Frontal cortex (tissue), 4 donors: Measurements from ENCODE around the gene GLI1. TPM values are rescaled to one million over a fixed set of nuclear protein-coding genes. Genes with fewer than 3 reads are reported as not detected.
"Not testable (repeated sequence)": the region's sequence is repeated elsewhere in the genome, so short reads cannot be mapped to it uniquely, and the experiment has no call there.

Source experiments
- DNase-seq, 2 donors: peaks; one replicate each; pipeline ENCODE4 v3.0.0; 2012; ENCODE audit warnings: low spot score in 2 of 2
- FAIRE-seq: peaks from 2 replicates; lab custom pipeline; 2012; peaks lifted over from hg19 to GRCh38; lab: Jason Lieb, UNC
- total RNA-seq: library from RNA; depleted of rRNA; stranded (reverse); fragments of >200 nt; gene quantifications from one replicate; pipeline ENCODE4 v1.2.3, GENCODE V29; 2014
- donor health status: control.
- donor health status: control.
- donor health status: control.

Gene GLI1
- total RNA-seq, 1 donor from 2014 or later = under 0.01 TPM

DNA sequence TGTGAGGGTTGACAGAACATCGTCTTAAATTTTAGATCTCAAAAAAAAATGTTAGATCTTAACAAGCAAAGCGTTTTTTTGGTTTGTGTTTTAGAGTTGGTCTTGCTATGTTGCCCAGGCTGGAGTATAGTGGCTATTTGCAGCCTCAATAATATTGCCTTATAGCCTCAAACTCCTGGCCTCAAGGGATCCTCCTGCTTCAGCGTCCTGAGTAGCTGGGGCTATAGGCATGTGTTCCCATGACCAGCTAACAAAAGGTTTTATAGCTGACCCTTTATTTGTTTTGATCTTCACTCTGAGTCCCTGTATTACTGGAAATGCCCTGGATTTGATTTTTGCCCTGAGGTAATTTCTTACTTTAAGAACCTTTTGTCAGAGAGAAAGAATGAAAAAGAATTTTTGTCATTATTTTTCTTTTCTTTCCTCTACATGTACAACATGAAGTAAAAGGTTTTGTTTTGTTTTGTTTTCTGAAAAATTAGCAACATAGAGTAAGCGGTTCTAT is 19.8 kb upstream of the GLI1 start:
- DNase-seq = no peak
- no peak for FAIRE-seq

DNA sequence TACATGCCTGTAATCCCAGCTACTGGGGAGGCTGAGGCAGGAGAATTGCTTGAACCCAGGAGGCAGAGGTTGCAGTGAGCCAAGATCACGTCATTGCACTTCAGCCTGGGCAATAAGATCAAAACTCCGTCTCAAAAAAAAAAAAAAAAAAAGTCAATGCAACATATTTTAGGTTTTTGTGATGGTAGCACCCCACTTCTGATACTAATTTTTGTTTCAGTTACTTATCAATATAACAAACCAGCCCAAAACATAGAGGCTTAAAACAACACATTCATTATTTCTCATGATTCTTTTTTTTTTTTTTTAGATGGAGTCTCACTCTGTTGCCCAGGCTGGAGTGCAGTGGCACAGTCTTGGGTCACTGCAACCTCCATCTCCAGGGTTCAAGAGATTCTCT is 18.2 kb upstream of the GLI1 start:
- not testable (repeated sequence) for DNase-seq, FAIRE-seq

DNA sequence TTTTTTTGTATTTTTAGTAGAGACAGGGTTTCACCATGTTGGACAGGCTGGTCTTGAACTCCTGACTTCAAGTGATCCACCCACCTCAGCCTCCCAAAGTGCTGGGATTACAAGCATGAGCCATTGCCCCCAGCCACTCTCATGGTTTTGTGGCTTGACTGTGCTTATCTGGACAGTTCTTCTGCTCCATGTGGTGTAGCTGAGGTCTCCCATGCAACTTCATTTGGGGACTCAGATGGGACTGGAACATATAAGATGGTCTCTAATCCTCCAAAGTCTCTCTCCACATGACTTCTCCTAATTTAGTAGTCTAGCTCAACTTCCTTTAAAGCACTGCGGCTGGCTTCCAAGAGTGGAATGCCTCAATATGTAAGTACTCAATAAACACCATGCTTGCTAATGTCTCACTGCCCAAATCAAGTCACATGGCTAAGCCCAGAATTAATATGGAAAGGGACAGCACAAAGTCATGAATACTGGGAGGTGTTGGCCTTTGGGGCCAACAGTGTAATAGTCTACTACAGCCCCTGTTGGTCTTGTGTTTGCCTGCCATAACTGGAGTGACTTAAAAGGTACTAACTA is 17.6 kb upstream of the GLI1 start:
- DNase-seq (no peak), FAIRE-seq (no peak)

DNA sequence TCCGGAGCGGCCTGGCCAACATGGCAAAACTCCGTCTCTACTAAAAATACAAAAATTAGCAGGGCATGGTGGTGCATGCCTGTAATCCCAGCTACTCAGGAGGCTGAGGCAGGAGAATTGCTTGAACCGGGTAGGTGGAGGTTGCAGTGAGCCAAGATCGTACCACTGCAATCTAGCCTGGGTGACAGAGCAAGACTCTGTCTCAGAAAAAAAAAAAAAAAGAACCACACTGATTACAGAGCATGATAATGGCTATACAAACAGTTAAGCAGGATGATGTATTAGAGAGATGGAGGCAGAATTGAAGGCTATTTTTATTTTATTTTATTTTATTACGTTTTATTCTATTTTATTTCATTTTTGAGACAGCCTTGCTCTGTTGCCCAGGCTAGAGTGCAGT is 15.2 kb upstream of the GLI1 start:
- DNase-seq, FAIRE-seq: not testable (repeated sequence)

DNA sequence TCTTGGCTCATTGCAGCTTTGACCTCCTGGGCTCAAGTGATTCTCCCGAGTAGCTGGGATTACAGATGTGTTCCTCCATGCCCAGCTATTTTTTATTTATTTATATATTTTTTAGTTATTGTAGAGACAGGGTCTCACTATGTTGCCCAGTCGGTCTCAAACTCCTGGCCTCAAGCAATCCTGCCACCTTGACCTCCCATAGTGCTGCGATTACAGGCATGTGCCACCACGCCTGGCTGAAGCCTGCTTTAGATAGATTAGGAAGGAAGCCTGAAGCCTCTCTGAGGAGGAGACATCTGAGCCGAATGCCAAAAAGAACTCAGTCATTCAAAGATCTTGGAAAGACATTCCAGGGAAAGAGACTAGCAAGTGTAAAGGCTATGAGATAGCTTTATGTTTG is 14.8 kb upstream of the GLI1 start:
- no peak for FAIRE-seq

DNA sequence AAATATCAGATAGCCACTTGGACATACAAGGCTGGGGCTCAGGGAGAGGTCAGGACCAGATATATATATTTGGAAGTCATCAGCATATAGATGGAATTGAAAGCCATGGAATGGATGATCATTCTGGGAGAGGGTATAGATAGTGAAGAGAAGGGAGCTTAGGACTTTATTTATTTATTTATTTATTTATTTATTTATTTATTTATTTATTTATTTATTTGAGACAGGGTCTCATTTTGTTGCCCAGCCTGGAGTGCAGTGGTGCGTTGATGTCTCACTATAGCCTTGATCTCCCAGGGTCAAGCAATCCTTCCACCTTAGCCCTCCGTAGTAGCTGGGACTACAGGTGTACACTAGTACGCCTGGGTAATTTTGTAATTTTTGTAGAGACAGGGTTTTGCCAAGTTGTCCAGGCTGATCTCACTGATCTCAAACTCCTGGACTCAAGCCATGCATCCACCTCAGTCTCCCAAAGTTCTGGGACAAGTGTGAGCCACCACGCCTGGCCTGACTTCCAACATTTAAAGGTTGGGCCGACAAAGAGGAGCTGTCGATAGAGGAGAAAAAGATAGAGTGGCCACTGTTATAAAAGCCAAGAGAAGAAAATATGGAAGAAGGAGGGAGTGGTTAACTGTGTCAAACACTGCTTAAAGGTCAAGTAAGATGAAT is 13.2 kb upstream of the GLI1 start:
- DNase-seq (no peak), FAIRE-seq (no peak)

More for the DNA sequence above, 14.8 kb upstream of the GLI1 start:
- DNase-seq = no peak

DNA sequence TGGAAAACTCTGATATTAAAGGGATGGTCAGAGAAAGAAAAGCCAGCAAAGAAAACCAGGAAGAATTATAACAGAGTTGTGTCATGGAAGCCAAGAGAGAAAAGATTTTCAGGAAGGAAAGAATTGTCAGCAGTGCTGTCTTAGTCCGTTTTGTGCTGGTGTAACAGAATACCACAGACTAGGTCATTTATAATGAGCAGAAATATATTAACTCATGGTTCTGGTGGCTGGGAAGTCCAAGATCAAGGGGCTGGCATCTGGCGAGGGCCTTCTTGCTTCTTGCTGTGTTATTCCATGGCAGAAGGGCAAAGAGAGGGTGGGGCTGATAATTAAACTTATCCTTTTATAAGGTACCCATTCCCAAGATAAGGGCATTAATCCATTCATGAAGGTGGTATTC is 10.9 kb upstream of the GLI1 start:
- DNase-seq = no peak
- no peak for FAIRE-seq

DNA sequence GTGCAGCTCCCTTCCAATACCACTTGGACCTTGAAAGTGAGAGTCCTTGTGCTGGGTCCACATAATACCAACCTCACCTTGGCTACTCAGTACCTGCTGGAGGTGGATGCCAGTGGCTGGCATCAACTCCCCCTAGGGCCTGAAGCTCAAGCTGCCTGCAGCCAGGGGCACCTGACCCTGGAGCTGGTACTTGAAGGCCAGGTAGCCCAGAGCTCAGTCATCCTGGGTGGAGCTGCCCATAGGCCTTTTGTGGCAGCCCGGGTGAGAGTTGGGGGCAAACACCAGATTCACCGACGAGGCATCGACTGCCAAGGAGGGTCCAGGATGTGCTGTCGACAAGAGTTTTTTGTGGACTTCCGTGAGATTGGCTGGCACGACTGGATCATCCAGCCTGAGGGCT is 10.2 kb upstream of the GLI1 start:
- DNase-seq = no peak
- FAIRE-seq = no peak

DNA sequence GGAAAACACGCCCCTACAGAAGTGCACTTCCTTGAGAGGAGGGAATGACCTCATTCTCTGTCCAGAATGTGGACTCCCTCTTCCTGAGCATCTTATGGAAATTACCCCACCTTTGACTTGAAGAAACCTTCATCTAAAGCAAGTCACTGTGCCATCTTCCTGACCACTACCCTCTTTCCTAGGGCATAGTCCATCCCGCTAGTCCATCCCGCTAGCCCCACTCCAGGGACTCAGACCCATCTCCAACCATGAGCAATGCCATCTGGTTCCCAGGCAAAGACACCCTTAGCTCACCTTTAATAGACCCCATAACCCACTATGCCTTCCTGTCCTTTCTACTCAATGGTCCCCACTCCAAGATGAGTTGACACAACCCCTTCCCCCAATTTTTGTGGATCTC is 9.5 kb upstream of the GLI1 start:
- DNase-seq = no peak
- FAIRE-seq = no peak

DNA sequence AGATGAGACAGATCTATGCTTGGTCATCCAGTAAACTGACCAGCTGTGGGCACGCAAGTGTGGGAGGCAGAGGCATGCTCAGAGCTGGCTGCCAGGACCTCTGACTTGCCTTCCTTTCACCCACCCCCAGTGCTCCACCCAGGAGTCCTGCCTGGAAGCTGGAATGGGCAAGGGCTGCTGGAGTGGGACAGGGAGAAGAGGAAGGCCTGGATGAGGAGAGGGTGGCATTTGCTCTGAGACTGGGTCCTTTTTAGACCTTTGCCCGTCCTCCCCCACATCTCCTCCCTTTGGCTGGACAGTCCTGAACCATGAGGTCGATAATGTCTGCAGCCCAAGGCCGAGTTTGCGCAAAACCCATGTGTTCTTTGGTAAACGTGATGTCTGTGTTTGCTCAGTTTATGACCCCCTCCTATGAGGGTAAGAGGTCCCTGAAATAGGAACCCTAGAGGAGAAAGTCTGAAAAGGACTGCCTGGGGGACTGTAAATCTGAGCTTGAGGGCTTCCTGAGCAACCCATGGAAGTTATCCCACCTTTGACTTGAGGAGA is 8.3 kb upstream of the GLI1 start:
- FAIRE-seq (no peak), DNase-seq (no peak)

DNA sequence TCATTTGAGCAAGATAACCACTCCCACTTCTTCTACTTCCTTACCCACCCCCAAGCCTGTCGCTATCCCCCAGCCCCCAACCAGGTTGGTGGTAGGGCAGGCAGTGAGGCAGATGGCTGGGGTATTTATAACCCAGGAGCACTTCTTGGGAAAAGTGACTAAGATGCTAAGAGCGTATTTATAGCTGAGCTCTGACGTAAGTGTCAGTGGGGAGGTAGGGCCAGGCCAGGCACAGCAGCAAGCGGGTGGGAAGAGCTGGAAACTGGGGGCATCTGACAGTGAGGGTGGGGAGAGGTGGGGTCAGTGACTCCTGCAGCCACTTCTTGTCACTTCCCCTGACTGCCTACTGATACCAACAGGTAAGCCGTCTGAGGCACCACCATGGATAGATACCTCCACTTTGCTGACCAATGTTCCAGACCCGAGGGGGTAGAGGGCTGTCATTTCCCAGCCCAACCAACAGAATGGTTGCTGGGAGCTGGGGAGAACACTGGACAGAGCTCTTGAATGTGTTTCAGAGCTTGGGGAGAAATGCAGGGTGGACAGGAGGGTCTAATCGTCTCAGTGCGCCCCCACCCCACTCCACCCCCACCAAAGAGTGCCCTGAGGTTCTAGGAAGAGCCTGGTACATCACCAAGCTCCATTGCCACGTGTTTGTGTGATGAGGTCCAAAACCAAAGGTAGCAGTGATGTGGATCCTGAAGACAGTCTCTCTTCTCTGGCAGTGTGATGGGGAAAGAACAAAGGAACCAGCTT is 7.2 kb upstream of the GLI1 start:
- no peak for DNase-seq
- FAIRE-seq = no peak

DNA sequence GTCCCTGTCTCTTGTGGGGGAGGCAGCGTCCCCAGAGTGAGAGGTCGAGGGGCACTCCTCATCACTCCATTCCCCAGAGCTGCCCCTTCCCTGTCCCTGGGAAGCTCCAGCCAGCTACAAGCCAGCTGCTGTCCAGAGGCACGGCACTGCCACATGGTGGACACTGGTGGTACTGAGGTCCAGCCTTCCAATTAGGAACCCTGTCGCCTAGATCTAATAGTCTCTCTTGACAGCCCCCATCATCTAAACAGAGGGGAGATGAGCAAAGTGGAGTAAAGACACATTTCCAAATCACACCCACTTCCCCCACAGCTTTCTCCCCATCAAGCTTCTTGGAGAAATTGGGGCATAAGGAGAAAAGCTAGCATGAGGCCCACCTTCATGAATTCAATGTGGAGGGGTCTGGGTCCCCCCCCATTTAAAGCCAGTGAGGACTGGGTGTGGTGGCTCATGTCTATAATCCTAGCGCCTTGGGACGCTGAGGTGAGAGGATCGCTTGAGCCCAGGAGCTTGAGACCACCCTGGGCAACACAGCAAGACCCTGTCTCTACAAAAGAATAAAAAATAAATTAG is 6.6 kb upstream of the GLI1 start:
- FAIRE-seq = no peak

DNA sequence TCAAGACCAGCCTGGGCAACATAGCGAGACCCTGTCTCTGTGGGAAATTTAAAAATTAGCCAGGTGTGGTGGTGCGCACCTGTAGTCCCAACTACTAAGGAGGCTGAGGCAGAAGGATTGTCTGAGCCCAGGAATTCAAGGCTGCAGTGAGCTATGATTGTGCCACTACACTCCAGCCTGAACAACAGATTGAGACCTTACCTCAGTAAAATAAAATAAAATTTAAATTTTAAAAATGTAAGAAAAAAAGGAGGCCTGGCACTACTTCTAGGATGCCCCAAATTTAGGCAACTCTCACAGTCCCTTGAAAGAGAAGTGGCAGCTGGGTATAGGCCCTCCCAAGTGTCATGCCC is 5.4 kb upstream of the GLI1 start:
- no peak for DNase-seq
- FAIRE-seq = no peak

More for the DNA sequence above, 6.6 kb upstream of the GLI1 start:
- DNase-seq = peak; percentile 43 to 64

DNA sequence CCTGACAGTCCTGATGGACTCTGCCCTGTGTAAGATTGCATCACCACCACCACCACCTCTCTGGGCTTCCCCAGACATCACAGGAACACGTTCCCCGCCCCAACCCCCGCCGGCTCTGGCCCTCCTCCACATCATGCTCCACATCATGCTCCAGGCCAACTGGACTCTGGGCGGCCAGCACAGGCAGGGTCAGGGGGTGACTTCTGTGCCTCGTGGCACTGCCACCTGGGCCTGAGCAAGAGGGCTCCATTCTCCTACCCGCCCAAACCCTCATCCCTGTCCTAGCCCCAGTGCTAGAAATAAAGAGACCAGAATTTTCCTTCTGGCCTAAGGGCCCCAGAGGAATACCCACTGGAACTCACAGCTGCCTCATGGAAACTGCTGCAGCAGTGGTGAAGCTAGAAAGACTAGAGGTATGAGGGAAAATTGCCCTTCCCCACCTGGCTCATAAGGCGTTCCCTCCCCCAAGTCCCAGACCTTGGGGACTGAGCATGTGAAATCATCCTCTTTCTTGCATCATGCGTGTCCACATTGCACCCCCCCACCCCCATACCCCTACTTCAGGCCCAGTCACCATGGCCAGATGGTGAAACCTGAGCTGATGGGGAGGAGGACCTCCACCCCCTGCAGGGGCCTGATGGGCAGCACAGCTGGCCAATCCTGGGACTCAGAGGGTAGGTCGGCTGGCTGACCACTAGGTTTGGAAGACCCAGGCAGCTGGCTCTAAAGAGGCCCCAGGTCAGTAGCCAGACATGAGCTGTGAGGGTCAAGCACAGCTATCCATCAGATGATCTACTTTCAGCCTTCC is 4.8 kb upstream of the GLI1 start, which contains the start of gene INHBE:
Gene INHBE, plus strand, starts transcription at position 742 of the 808 bp plus-strand sequence. CDS start 230 bp downstream, outside the sequence.
- DNase-seq (no peak), FAIRE-seq (no peak)

DNA sequence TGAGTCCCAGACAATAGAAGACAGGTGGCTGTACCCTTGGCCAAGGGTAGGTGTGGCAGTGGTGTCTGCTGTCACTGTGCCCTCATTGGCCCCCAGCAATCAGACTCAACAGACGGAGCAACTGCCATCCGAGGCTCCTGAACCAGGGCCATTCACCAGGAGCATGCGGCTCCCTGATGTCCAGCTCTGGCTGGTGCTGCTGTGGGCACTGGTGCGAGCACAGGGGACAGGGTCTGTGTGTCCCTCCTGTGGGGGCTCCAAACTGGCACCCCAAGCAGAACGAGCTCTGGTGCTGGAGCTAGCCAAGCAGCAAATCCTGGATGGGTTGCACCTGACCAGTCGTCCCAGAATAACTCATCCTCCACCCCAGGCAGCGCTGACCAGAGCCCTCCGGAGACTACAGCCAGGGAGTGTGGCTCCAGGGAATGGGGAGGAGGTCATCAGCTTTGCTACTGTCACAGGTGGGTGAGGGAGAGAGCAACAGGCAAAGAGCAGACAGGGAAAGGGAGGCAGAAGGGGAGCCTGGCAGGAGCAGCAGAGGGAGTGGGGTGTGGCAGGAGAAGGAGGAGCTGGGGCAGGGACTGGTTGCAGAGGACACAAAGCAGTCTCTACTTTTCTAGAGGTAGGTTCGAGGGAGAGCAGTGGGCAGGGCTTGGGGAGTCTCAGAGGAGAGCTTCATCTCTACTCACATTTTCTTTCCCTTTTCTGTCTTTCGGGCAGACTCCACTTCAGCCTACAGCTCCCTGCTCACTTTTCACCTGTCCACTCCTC is 4.0 kb upstream of the GLI1 start:
- FAIRE-seq (no peak), DNase-seq (no peak)

DNA sequence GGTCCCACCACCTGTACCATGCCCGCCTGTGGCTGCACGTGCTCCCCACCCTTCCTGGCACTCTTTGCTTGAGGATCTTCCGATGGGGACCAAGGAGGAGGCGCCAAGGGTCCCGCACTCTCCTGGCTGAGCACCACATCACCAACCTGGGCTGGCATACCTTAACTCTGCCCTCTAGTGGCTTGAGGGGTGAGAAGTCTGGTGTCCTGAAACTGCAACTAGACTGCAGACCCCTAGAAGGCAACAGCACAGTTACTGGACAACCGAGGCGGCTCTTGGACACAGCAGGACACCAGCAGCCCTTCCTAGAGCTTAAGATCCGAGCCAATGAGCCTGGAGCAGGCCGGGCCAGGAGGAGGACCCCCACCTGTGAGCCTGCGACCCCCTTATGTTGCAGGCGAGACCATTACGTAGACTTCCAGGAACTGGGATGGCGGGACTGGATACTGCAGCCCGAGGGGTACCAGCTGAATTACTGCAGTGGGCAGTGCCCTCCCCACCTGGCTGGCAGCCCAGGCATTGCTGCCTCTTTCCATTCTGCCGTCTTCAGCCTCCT is 3.4 kb upstream of the GLI1 start:
- FAIRE-seq = no peak
- DNase-seq = no peak

DNA sequence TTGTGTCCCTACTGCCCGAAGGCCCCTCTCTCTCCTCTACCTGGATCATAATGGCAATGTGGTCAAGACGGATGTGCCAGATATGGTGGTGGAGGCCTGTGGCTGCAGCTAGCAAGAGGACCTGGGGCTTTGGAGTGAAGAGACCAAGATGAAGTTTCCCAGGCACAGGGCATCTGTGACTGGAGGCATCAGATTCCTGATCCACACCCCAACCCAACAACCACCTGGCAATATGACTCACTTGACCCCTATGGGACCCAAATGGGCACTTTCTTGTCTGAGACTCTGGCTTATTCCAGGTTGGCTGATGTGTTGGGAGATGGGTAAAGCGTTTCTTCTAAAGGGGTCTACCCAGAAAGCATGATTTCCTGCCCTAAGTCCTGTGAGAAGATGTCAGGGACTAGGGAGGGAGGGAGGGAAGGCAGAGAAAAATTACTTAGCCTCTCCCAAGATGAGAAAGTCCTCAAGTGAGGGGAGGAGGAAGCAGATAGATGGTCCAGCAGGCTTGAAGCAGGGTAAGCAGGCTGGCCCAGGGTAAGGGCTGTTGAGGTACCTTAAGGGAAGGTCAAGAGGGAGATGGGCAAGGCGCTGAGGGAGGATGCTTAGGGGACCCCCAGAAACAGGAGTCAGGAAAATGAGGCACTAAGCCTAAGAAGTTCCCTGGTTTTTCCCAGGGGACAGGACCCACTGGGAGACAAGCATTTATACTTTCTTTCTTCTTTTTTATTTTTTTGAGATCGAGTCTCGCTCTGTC is 2.7 kb upstream of the GLI1 start:
- no peak for FAIRE-seq

DNA sequence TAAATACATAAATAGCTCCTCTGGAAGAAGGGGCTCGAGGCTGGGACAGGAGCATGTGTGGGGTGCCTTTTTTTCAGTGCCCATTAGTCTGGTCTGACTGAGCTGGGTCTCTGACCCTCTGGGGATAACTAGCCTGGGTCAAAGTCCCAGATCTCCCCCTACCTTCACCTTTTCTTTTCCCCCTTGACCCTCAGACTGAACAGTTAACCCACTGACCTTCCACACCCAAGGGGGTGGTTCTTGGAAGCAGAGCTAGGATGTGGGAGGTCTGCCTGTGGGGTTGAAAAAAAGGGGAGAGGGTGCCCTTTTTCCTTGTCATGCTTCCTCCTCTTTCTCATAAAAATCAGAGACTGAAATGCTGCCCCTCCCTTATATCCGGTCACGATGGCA is 925 bp upstream of the GLI1 start:
- no peak for FAIRE-seq
- no peak for DNase-seq

More for the DNA sequence above, 2.7 kb upstream of the GLI1 start:
- DNase-seq = no peak
